ENCODE data around the gene FHIT. TPM values are rescaled to one million over a fixed set of nuclear protein-coding genes. Genes with fewer than 3 reads are reported as not detected.

The FHIT gene
- total RNA-seq, 2 experiments from 2014 or later = 86.0 to 90.6 TPM

DNA sequence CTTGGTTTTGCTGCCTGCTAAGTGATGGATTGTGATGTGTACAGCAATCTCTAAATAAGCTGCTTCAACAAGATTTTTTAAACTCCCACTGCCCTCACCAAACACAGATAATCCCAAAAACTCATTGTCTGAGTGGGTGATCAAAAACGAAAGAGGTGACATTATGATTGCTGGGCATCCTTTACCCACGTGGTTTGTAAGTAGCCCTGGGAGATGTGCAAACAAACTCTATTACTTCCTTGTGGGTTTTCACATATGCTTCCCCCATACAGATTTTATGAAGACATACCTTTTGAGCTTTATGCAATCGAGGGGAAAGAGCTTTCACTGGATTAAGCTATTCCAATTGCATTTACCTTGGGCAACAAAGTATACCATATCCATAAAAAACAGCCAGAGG lies 1000.4 kb downstream of the FHIT start:
- H3K27me3 Mint-ChIP-seq = no peaks in the 10 kb centered on the region
- H3K4me1 Mint-ChIP-seq (ENCODE audit: low read depth) = no peaks in the 10 kb centered on the region
- TF ChIP-seq, protein P1, sequence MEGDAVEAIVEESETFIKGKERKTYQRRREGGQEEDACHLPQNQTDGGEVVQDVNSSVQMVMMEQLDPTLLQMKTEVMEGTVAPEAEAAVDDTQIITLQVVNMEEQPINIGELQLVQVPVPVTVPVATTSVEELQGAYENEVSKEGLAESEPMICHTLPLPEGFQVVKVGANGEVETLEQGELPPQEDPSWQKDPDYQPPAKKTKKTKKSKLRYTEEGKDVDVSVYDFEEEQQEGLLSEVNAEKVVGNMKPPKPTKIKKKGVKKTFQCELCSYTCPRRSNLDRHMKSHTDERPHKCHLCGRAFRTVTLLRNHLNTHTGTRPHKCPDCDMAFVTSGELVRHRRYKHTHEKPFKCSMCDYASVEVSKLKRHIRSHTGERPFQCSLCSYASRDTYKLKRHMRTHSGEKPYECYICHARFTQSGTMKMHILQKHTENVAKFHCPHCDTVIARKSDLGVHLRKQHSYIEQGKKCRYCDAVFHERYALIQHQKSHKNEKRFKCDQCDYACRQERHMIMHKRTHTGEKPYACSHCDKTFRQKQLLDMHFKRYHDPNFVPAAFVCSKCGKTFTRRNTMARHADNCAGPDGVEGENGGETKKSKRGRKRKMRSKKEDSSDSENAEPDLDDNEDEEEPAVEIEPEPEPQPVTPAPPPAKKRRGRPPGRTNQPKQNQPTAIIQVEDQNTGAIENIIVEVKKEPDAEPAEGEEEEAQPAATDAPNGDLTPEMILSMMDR (IDR thresholded peaks at IDR 0.05) = no peak
- ATAC-seq (ENCODE audit: poor library complexity) = no peak
- H3K36me3 Mint-ChIP-seq (ENCODE audit: low read depth) = no peaks in the 10 kb centered on the region
- no peak overlapping the region for H3K27ac Mint-ChIP-seq
- CTCF ChIA-PET = no interaction called here
- no peaks in the 10 kb centered on the region for H3K4me1 ChIP-seq (ENCODE audit: insufficient read depth, low read length)
- H3K9me3 Mint-ChIP-seq = no peaks in the 10 kb centered on the region
- intact Hi-C loops (cut with DNase I, micrococcal nuclease) = no loop called here
- POLR2A ChIA-PET = no interaction called here
- H3K36me3 ChIP-seq (ENCODE audit: insufficient read depth, low read length) = no peaks in the 10 kb centered on the region
- no peak overlapping the region for H3K4me3 Mint-ChIP-seq
- no peaks in the 10 kb centered on the region for H3K27me3 ChIP-seq (ENCODE audit: control insufficient read depth in 1 of 2, insufficient read depth in 2 of 2, low read length in 2 of 2)
- no peak for DNase-seq
- no peak overlapping the region for H3K4me3 ChIP-seq (ENCODE audit: low read length)
- no peak overlapping the region for H3K27ac ChIP-seq (ENCODE audit: low read depth in 1 of 2, low read length in 2 of 2)
- no peaks in the 10 kb centered on the region for H3K9me3 ChIP-seq (ENCODE audit: control insufficient read depth in 1 of 2, insufficient read depth in 1 of 2, low read length in 2 of 2)

DNA sequence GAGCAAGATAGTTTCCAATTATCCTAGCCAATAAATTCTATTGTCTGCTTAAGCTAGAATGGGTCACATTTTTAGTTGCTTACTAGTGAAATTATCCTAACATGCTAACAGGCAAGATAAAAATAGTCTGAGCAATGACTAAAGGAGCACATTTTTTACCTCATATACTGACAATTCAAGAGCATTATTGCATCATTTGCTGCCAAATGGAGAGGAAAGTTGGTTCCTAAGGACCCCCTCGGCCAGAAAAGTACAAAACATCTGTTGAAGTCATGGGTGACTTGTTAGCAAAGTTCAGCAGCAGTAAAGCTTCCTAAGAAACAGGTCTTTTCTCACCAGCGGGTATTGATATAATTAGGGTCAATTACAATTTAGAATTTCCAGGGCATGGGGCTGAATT lies 1001.0 kb downstream of the FHIT start:
- Histone ChIP-seq H3K4me3 (ENCODE audit: low read length) (no peak overlapping the region), H3K27ac (ENCODE audit: low read depth in 1 of 2, low read length in 2 of 2) (no peak overlapping the region), H3K36me3 (ENCODE audit: insufficient read depth, low read length) (no peaks in the 10 kb centered on the region), H3K27me3 (ENCODE audit: control insufficient read depth in 1 of 2, insufficient read depth in 2 of 2, low read length in 2 of 2) (no peaks in the 10 kb centered on the region), H3K9me3 (ENCODE audit: control insufficient read depth in 1 of 2, insufficient read depth in 1 of 2, low read length in 2 of 2) (no peaks in the 10 kb centered on the region), H3K4me1 (ENCODE audit: insufficient read depth, low read length) (no peaks in the 10 kb centered on the region)
- Mint-ChIP-seq H3K27me3 (no peaks in the 10 kb centered on the region), H3K36me3 (ENCODE audit: low read depth) (no peaks in the 10 kb centered on the region), H3K9me3 (no peaks in the 10 kb centered on the region), H3K4me1 (ENCODE audit: low read depth) (no peaks in the 10 kb centered on the region), H3K27ac (no peak overlapping the region), H3K4me3 (no peak overlapping the region)
- no peak for ATAC-seq (ENCODE audit: poor library complexity)
- no peak for DNase-seq
- ChIA-PET POLR2A (no interaction called here), CTCF (no interaction called here)
- intact Hi-C loops (cut with DNase I, micrococcal nuclease) = no loop called here
- TF ChIP-seq, protein P1 (IDR thresholded peaks at IDR 0.05) = no peak

DNA sequence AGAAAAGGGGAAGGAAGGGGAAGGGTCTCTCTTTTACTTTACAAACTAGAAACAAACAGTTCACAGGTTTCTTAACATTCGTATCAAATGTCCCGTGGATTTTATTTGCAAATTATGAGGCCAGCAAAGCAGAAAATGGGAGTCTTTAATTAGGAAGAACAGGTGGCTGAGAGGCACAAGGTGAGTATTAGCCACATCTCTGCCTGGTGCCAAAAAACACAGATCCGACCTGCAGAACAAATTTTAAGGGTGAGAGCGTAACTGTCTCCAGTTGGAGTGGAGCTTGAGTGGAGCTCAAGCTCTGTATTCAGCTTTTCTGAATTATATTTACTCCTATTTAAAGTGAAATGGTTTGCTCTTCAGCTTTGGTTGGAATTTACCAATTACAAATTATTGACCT lies 1004.9 kb downstream of the FHIT start:
- H3K4me1 ChIP-seq (ENCODE audit: insufficient read depth, low read length) = no peaks in the 10 kb centered on the region
- no peaks in the 10 kb centered on the region for H3K9me3 Mint-ChIP-seq
- H3K4me3 Mint-ChIP-seq = no peak overlapping the region
- CTCF ChIA-PET = no interaction called here
- H3K27me3 ChIP-seq (ENCODE audit: control insufficient read depth in 1 of 2, insufficient read depth in 2 of 2, low read length in 2 of 2) = no peaks in the 10 kb centered on the region
- DNase-seq (no peak), ATAC-seq (ENCODE audit: poor library complexity) (no peak)
- no peaks in the 10 kb centered on the region for H3K4me1 Mint-ChIP-seq (ENCODE audit: low read depth)
- TF ChIP-seq, protein P1 (IDR thresholded peaks at IDR 0.05) = no peak
- no peaks in the 10 kb centered on the region for H3K36me3 Mint-ChIP-seq (ENCODE audit: low read depth)
- POLR2A ChIA-PET = no interaction called here
- no peak overlapping the region for H3K27ac ChIP-seq (ENCODE audit: low read depth in 1 of 2, low read length in 2 of 2)
- H3K9me3 ChIP-seq (ENCODE audit: control insufficient read depth in 1 of 2, insufficient read depth in 1 of 2, low read length in 2 of 2) = no peaks in the 10 kb centered on the region
- no peaks in the 10 kb centered on the region for H3K27me3 Mint-ChIP-seq
- no peak overlapping the region for H3K4me3 ChIP-seq (ENCODE audit: low read length)
- intact Hi-C loops (cut with DNase I, micrococcal nuclease) = no loop called here
- no peak overlapping the region for H3K27ac Mint-ChIP-seq
- no peaks in the 10 kb centered on the region for H3K36me3 ChIP-seq (ENCODE audit: insufficient read depth, low read length)

All from CD4-positive, alpha-beta T cell (primary cell).